Hepatocyte (in vitro differentiated cells): ENCODE measurements around the gene SMPDL3B.

Experiments
- CTCF ChIP-seq: fragments of 200-600 bp; sonication (generic); IDR thresholded peaks from 2 replicates; pipeline ENCODE4 v1.5.1; 2016; ENCODE audit warnings: antibody characterized with exemption, mild to moderate bottlenecking; ENCODE audit not compliant: poor library complexity
- EZH2 ChIP-seq: fragments of 200-600 bp; sonication (generic); IDR thresholded peaks from 2 replicates; pipeline ENCODE4 v1.6.1; 2016; ENCODE audit warnings: antibody characterized with exemption, mild to moderate bottlenecking, borderline replicate concordance
- EZH2phosphoT487 ChIP-seq: fragments of 200-600 bp; sonication (generic); IDR thresholded peaks from one replicate; pipeline ENCODE4 v1.6.1; 2018; ENCODE audit warnings: antibody characterized with exemption, mild to moderate bottlenecking, low read depth, moderate library complexity; ENCODE audit not compliant: unreplicated experiment, severe bottlenecking

- TF ChIP-seq CTCF (no peak), EZH2 (no peak), EZH2phosphoT487 (no peak)
These were observed 43.5 kb upstream of the SMPDL3B start for GRCh38 chr1:27891196-27891889.
